ENCODE measurements around the gene ADAMTSL5.

ADAMTSL5 gene, protein sequence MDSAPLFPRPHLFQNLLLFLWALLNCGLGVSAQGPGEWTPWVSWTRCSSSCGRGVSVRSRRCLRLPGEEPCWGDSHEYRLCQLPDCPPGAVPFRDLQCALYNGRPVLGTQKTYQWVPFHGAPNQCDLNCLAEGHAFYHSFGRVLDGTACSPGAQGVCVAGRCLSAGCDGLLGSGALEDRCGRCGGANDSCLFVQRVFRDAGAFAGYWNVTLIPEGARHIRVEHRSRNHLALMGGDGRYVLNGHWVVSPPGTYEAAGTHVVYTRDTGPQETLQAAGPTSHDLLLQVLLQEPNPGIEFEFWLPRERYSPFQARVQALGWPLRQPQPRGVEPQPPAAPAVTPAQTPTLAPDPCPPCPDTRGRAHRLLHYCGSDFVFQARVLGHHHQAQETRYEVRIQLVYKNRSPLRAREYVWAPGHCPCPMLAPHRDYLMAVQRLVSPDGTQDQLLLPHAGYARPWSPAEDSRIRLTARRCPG

DNA sequence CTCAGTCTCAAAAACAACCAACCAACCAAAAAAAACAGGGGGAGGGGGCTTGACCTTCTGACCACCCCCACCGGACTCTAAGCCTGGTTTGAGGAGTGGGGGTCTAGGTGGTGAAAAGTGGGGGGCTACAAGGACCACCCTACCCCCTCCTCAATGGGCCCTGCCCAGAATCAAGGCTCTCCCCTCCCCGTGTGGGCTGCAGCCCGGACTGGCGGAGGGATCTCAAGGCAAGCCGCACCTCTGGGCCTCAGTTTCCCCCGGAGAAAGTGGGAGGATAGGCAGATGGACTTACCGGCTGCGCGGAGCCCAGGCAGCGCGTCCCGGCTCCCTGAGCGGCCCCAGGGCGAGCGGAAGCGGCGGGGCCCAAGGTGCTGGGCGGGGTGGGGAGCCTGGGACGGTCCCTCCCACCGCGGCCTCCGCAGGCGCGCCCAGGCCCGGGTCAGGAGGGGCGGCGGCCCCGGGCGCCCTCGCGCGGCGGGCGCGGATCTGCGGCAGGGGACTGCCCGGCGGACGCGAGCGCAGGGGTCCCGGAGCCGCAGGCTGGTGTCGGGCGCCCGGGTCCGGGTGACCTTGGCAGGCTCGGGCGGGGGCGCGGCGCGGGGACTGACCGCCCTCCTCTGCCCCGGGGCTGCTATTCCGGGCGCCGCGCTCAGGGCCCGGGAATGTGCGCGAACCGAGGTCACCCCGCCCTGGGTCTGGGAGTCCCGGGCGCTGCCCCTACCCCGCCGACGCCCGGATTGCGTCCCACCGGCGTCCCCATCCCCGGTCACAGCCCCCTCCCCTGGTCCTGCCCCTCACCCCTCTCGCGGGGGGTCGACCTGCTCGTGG, at the start of gene ADAMTSL5:
Gene ADAMTSL5, minus strand, starts transcription at position 349 of the 828 bp plus-strand sequence. CDS start 2,076 bp downstream, outside the sequence.
- peaks cover 4 to 5% of the 10 kb centered on the region in 2 donors for H3K4me1 Mint-ChIP-seq
- H3K27ac Mint-ChIP-seq: peak within 1 kb of the TSS; percentile 60
- ATAC-seq (replicated peaks) (peak; percentile 82), DNase-seq (no peak)
- H3K9me3 Mint-ChIP-seq: peaks cover 0 to 3% of the 10 kb centered on the region in 2 donors
- H3K27me3 Mint-ChIP-seq: peaks cover 53 to 80% of the 10 kb centered on the region in 2 donors
- H3K4me3 Mint-ChIP-seq: peak within 1 kb of the TSS; percentile 63 to 72
- peaks cover 1% of the 10 kb centered on the region in 2 donors for H3K36me3 Mint-ChIP-seq

DNA sequence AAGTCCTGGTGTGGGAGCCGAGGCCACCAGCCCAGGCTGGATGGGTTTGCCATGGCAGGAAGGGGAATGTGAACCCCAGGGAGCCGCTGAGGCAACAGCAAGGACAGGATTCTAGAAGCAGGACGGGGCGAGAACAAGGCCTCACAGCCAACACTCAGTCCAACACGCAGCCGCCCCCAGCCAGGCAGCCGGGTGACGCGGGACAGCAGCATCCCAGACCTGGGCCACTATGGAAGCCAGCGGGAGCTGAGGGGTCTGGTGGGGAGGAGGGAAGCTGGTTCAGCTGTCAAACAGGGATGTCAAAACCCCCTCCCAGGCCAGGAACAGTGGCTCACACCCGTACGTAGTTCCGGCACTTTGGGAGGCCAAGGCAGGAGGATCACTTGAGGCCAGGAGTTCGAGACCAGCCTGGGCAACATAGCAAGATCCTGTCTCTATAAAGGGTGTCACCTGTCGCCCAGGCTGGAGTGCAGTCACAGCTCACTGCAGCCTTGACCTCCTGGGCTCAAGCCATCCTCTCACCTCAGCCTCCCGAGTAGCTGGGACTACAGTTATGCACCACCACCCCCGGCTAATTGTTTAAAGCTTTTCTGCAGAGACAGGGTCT, 48.5 kb upstream of the ADAMTSL5 start:
- H3K36me3 Mint-ChIP-seq: peaks cover 0 to 2% of the 10 kb centered on the region in 2 donors
- no peaks in the 10 kb centered on the region for H3K9me3 Mint-ChIP-seq
- DNase-seq (no peak), ATAC-seq (replicated peaks) (no peak)
- no peak overlapping the region for H3K27ac Mint-ChIP-seq
- no peak overlapping the region for H3K4me3 Mint-ChIP-seq
- no peaks in the 10 kb centered on the region for H3K4me1 Mint-ChIP-seq
- H3K27me3 Mint-ChIP-seq: no peaks in the 10 kb centered on the region

DNA sequence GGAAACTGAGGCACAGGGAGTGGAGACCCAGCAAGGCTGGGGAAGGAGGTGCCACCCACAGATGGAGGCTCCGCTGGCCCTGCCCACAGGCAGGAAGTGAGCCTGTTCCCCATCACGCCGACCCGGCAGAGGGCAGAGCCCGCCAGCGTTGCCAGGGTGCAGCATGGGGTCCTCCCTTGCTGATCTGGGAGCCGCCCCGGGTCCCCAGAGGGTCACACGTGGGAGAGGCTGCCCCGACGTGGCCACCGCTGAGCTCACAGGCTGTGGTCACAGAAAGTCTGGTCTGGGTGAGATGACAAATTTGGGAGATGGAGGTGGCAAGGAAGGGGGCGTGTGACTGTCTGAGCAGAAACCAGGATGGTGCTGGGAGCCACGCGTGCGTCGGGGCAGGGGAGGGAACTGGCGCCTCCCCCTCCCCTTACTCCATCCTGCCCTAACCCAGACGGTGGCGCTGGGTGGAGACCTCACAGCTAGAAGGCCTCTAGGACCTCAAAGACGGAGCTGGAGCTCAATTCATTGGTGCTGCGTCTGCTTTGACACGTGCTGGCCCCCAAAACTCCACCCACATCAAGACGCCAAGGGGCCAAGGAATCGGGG, 47.6 kb upstream of the ADAMTSL5 start:
- Mint-ChIP-seq H3K4me1 (no peaks in the 10 kb centered on the region), H3K27me3 (no peaks in the 10 kb centered on the region), H3K4me3 (no peak overlapping the region), H3K9me3 (no peaks in the 10 kb centered on the region), H3K27ac (no peak overlapping the region), H3K36me3 (peaks cover 0 to 2% of the 10 kb centered on the region in 2 donors)
- ATAC-seq (replicated peaks): no peak
- DNase-seq: no peak

DNA sequence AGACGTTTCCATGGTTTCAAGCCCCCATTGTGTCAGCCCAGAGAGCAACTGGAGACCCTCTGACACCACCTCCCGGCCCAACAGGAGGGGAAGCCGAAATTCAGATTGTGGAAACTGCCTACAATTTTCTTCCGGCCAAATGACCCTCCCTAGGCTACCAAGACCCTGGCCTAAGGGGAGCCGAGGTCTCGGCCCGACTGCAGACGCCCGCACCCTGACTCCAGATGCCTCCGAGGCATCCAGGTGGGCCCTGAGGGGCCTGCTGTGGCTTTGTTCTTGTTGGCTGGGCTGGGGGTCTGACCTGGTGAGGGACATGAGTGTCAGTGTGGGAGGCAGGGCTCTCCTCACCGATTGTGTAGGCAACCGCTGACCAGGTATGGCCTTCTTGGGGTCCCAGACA, 45.7 kb upstream of the ADAMTSL5 start:
- no peaks in the 10 kb centered on the region for H3K9me3 Mint-ChIP-seq
- H3K4me3 Mint-ChIP-seq: no peak overlapping the region
- no peak overlapping the region for H3K27ac Mint-ChIP-seq
- H3K36me3 Mint-ChIP-seq: peaks cover 0 to 2% of the 10 kb centered on the region in 2 donors
- no peaks in the 10 kb centered on the region for H3K4me1 Mint-ChIP-seq
- ATAC-seq (replicated peaks): no peak
- H3K27me3 Mint-ChIP-seq: no peaks in the 10 kb centered on the region
- DNase-seq: no peak

DNA sequence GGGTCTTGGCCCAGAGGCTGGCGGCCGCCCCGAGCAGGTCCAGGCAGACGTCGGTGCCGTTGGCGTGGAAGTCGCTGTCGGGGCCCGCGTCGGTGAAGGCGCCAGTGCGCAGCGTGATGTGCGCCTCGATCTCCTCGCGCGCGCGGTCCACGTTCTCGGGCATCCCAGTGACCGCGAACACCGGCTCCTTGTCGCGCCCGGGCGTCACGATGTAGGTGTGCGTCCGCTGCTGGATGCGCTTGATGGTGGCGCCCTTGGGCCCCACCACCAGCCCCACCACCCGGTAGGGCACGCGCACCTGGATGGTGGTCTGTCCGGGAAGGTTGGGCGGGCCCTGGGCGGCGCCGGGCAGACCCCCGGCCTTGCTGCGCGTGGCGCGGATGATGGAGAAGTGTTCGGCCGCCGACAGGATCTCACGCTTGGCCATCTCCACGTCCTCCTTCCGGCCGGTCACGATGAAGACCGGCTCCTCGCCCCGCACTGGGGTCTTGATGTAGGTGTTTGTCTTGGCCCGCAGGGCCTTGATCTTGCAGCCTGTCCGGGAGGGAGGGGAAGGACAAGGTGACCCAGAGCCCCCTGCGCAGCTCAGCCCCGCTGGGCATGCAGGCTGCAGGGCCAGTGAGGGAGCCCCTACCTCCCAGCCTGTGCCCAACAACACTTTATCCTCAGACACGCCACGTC, 43.7 kb upstream of the ADAMTSL5 start:
- Mint-ChIP-seq H3K4me1 (no peaks in the 10 kb centered on the region), H3K4me3 (no peak overlapping the region), H3K27me3 (peaks cover 9 to 10% of the 10 kb centered on the region in 2 donors), H3K36me3 (peaks cover 0 to 2% of the 10 kb centered on the region in 2 donors), H3K9me3 (no peaks in the 10 kb centered on the region), H3K27ac (no peak overlapping the region)
- DNase-seq (no peak), ATAC-seq (replicated peaks) (no peak)

DNA sequence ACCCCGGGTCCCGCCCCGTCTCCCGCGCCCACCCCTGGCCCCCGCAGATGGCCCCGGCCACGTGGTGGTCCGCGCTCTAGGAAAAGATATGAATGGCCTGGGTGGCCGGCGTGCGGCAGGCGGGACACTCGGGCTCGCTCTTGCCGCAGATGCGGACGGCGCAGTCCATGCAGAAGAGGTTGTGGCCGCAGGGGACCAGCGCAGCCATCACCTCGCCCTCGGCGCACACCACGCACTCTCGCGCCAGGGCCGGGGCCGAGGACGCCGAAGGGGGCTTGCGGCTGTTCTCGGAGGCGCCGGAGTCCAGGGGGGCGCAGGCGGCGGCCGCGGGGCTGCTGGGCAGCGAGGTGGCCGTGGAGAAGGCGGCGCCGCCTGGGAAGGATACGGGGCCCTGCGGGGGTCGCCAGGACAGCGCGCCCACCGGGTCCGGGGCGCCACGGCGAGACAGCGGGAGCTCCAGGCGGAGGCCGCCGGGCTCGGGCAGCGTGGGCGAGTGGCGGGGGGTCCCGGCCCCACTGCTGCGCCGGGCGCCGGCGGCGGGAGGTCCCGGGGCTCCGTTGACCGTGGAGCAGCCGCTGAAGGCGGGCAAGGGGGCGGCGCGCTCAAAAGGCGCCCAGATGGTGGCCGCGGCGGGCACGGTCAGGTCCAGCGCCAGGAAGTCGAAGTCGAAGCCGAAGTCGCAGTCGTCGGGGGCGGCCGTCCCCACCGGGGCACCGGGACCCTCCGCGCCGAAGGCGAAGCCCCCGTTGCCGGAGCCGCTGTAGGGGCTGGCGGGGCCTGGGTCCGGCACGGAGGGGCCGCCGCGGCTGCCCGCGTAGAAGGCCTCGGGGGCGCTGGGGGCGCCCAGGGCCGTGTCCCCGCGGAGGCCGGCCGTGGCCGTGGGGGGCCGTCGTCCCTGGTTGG, 42.9 kb upstream of the ADAMTSL5 start:
- DNase-seq (no peak), ATAC-seq (replicated peaks) (no peak)
- Mint-ChIP-seq H3K27me3 (peaks cover 9 to 10% of the 10 kb centered on the region in 2 donors), H3K4me1 (no peaks in the 10 kb centered on the region), H3K27ac (no peak overlapping the region), H3K4me3 (no peak overlapping the region), H3K9me3 (no peaks in the 10 kb centered on the region), H3K36me3 (peaks cover 0 to 2% of the 10 kb centered on the region in 2 donors)

DNA sequence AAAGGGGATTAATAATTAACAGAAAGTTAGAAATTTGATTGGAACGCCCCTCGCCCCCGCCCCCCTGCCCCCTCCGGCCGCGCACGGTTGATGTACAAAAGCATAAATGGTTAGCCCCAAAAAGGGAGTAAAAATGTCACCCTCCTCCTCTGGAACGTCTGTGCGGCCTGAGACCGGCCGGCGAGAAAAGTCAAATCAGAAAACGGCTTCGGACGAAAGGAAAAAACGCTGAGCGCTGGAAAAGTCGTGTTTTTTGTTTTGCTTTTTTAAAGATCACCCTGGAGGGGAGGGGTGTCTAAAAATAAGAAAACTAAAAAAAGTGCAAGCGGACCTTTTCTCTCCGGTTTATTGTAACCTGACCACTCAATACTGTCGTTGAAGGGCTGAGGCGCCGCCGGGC, 42.1 kb upstream of the ADAMTSL5 start:
- H3K4me1 Mint-ChIP-seq: no peaks in the 10 kb centered on the region
- no peak overlapping the region for H3K4me3 Mint-ChIP-seq
- ATAC-seq (replicated peaks) (no peak), DNase-seq (no peak)
- H3K27ac Mint-ChIP-seq: no peak overlapping the region
- peaks cover 0 to 2% of the 10 kb centered on the region in 2 donors for H3K36me3 Mint-ChIP-seq
- H3K27me3 Mint-ChIP-seq: peaks cover 9 to 10% of the 10 kb centered on the region in 2 donors
- H3K9me3 Mint-ChIP-seq: no peaks in the 10 kb centered on the region

DNA sequence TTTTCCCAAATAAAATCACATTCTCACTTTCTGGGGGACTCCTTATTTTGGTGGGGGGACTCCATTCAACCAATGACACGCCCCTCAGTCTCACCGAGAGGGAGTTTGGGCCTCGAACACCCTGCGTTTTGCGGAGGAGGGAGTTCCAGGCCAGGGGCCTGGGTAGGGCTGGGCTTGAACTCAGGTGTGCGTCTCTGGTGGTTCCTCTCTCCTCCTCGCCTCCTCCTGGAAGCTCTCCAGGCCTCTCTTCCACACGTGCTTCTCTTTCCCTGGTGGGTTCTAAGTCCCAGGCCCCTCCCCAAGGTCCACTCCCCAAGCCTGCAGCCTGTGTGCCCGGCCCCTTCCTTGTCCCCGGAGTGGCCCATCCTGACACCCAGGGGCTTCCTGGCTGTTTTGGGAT, 40.6 kb upstream of the ADAMTSL5 start:
- Mint-ChIP-seq H3K27ac (no peak overlapping the region), H3K27me3 (peaks cover 10 to 17% of the 10 kb centered on the region in 2 donors), H3K36me3 (peaks cover 0 to 2% of the 10 kb centered on the region in 2 donors), H3K9me3 (no peaks in the 10 kb centered on the region), H3K4me3 (no peak overlapping the region), H3K4me1 (peaks cover 0 to 4% of the 10 kb centered on the region in 2 donors)
- DNase-seq (no peak), ATAC-seq (replicated peaks) (no peak)

DNA sequence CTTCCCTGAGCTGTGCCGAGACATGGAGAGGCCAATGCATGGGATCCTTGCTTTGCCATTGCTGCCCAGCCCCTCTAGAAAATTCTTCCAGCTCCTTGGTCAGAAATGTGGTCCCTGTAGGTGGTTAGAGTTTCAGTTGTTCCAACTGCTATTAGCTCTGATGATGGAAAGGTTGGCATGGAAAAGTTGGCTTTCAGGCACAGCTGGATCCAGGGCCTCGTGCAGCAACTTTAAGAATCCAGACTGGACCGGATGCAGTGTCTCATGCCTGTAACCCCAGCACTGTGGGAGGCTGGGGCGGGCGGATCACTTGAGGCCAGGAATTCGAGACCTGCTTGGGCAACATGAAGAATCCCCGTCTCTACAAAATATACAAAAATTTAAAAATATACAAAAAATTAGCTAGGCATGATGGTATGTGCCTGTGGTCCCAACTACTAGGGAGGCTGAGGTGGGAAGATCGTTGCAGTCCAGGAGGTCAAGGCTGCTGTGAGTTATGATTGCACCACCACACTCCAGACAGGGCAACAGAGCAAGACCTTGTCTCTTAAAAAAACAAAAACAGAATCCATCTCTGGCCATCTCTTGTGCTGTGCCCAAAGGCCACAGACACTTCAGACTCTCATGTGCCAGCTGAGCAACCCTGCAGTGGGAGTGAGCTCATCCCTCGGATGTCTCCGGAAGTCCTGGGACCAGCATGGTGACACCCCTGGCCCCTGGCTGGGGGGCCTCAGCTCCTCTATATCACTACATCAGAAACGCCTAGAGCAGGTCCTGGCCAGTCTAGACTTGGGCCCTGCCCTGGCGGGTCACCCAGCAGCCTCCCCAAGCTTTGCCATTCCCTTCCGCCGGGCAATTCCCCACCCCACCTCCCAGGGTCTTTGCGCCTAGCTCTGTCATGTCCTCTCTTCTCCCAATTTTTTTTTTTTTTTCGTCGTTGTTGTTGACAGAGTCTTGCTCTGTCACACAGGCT, 38.5 kb upstream of the ADAMTSL5 start:
- Mint-ChIP-seq H3K36me3 (no peaks in the 10 kb centered on the region), H3K27ac (no peak overlapping the region), H3K27me3 (peaks cover 19 to 25% of the 10 kb centered on the region in 2 donors), H3K4me3 (no peak overlapping the region), H3K4me1 (peaks cover 2 to 4% of the 10 kb centered on the region in 2 donors), H3K9me3 (no peaks in the 10 kb centered on the region)
- DNase-seq: no peak
- ATAC-seq (replicated peaks): no peak

DNA sequence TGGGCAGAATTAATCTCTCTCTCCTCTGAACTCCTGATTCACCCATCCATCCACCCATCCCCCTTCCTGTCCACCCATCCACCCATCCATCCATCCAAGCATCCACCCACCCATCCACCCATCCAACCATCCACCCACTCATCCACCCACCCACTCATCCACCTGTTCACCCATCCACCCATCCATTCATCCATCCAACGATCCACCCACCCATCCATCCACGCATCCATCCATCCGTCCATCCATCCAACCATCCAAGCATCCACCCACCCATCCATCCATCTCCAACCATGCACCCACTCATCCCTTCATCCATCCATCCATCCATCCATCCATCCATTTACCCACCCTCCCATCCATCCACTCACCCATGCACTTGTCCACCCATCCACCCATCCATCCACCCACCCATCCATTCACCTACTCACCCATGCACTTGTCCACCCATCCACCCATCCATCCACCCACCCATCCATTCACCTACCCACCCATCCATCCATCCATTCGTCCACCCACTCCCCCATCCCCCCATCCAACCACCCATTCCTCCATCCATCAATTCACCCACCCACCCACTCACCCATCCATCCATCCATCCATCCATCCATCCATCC, 36.6 kb upstream of the ADAMTSL5 start:
- H3K9me3 Mint-ChIP-seq: no peaks in the 10 kb centered on the region
- no peak overlapping the region for H3K27ac Mint-ChIP-seq
- peaks cover 7% of the 10 kb centered on the region in 2 donors for H3K4me1 Mint-ChIP-seq
- H3K4me3 Mint-ChIP-seq: no peak overlapping the region
- H3K36me3 Mint-ChIP-seq: no peaks in the 10 kb centered on the region
- DNase-seq (no peak), ATAC-seq (replicated peaks) (no peak)
- peaks cover 19 to 28% of the 10 kb centered on the region in 2 donors for H3K27me3 Mint-ChIP-seq

DNA sequence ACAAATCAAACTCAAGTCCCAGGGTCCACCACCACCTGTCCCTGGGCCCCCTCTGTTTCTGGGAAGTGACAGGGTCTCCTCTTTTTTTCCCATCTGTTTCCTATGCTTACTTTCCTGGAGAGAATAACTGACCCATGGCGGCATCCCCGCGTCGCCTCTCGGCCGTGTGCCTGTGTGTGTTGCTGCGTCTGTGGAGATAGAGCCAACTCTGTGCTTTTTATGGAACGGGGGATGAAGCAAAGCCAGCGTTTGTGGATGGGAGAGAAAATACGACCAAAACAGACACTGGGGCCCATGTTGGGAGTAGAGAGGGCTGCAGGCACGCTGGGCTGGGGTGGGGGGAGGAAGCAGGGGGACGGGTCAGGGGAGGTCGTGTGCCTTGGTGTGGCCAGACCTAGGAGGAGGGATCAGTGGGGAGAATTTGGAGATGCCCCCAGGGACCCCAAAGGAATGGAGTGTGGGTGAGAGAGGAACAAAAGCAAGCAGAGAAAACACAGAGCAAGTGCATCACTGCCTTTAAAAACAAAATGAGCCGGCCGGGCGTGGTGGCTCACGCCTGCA, 27.6 kb upstream of the ADAMTSL5 start:
- Mint-ChIP-seq H3K36me3 (no peaks in the 10 kb centered on the region), H3K27ac (no peak overlapping the region), H3K4me1 (no peaks in the 10 kb centered on the region), H3K27me3 (peaks cover 25 to 48% of the 10 kb centered on the region in 2 donors), H3K4me3 (no peak overlapping the region), H3K9me3 (no peaks in the 10 kb centered on the region)
- no peak for DNase-seq
- ATAC-seq (replicated peaks): no peak

Measured in stimulated activated naive B cell treated with anti-CD40 and anti-IgM and Interleukin-4, amounts not matched to agents 10 μg/mL and 1 μg/mL and 100 μg/mL, for 72 hours (primary cell).